CD14-positive monocyte (primary cell): Measurements from ENCODE around the gene SCMH1. TPM values are rescaled to one million over a fixed set of nuclear protein-coding genes. Genes with fewer than 3 reads are reported as not detected.

Experiments
- DNase-seq, 3 donors: peaks; one replicate each; pipeline ENCODE4 v3.0.0-alpha.2; 2011 to 2022
- H2AFZ ChIP-seq: 2 replicates; pipeline ENCODE4 v1.6.0; 2012; ENCODE audit warnings: mild to moderate bottlenecking, low read depth, low read length, inconsistent platforms; ENCODE audit not compliant: insufficient read depth, poor library complexity, severe bottlenecking
- H3K27ac ChIP-seq, 2 donors: 1 replicate in 1 of 2; 2 replicates in 1 of 2; pipeline ENCODE4 v1.5.1; 2012 to 2013; ENCODE audit warnings: low read length in 2 of 2, control low read depth in 1 of 2, inconsistent platforms in 1 of 2, low read depth in 1 of 2, mild to moderate bottlenecking in 1 of 2
- H3K27me3 ChIP-seq, 2 donors: one replicate each; pipeline versions ENCODE4 v1.6.0 to v1.6.1; 2011 to 2013; ENCODE audit warnings: low read length in 2 of 2; ENCODE audit not compliant: control insufficient read depth in 2 of 2, insufficient read depth in 2 of 2
- H3K36me3 ChIP-seq, 2 donors: replicated peaks in 1 of 2; 1 replicate in 1 of 2; 2 replicates in 1 of 2; pipeline versions ENCODE4 v1.5.1 to v1.6.1; 2012 to 2013; ENCODE audit warnings: low read length in 2 of 2, control low read depth in 1 of 2, inconsistent platforms in 1 of 2, mild to moderate bottlenecking in 1 of 2; ENCODE audit not compliant: insufficient read depth in 2 of 2, control insufficient read depth in 1 of 2
- H3K4me1 ChIP-seq, 2 donors: 1 replicate in 1 of 2; 2 replicates in 1 of 2; pipeline versions ENCODE4 v1.5.1 to v1.6.1; 2012 to 2013; ENCODE audit warnings: low read length in 2 of 2, control low read depth in 1 of 2, inconsistent platforms in 1 of 2, mild to moderate bottlenecking in 1 of 2, moderate library complexity in 1 of 2; ENCODE audit not compliant: insufficient read depth in 2 of 2, control insufficient read depth in 1 of 2
- H3K4me2 ChIP-seq: replicated peaks from 2 replicates; pipeline ENCODE3; 2012; ENCODE audit warnings: low read length, moderate library complexity, mild to moderate bottlenecking; ENCODE audit not compliant: poor library complexity, severe bottlenecking; ENCODE audit errors: extremely low read depth
- H3K4me3 ChIP-seq, 3 experiments: fragments of 200-600 bp in 1 of 3; sonication (generic) in 1 of 3; replicated peaks in 1 of 3; 1 replicate in 2 of 3; 2 replicates in 1 of 3; pipeline ENCODE4 v1.5.1; 2011 to 2013; ENCODE audit warnings: low read length in 3 of 3, mild to moderate bottlenecking in 3 of 3, control low read depth in 2 of 3, low read depth in 2 of 3, inconsistent platforms in 1 of 3, moderate library complexity in 1 of 3
- H3K79me2 ChIP-seq: 2 replicates; pipeline ENCODE4 v1.6.0; 2012; ENCODE audit warnings: mild to moderate bottlenecking, control low read depth, inconsistent platforms, low read length, moderate library complexity; ENCODE audit not compliant: insufficient read depth
- H3K9ac ChIP-seq: 2 replicates; pipeline ENCODE4 v1.6.0; 2017; ENCODE audit warnings: low read length, mild to moderate bottlenecking; ENCODE audit not compliant: insufficient read depth, poor library complexity, severe bottlenecking
- H3K9me3 ChIP-seq, 2 donors: replicated peaks in 1 of 2; 1 replicate in 1 of 2; 2 replicates in 1 of 2; pipeline versions ENCODE4 v1.5.1 to v1.6.1; 2012 to 2013; ENCODE audit warnings: low read length in 2 of 2, control low read depth in 1 of 2; ENCODE audit not compliant: control insufficient read depth in 1 of 2, insufficient read depth in 1 of 2
- H4K20me1 ChIP-seq: 2 replicates; pipeline ENCODE4 v1.6.0; 2012; ENCODE audit warnings: mild to moderate bottlenecking, low read length, control low read depth, moderate library complexity; ENCODE audit not compliant: insufficient read depth
- H3K27ac Mint-ChIP-seq, 7 donors: one replicate each; pipeline ENCODE4 v1.8.0; 2020; ENCODE audit warnings: mild to moderate bottlenecking in 7 of 7, mixed read lengths in 7 of 7, moderate library complexity in 6 of 7, inconsistent platforms in 2 of 7
- H3K27me3 Mint-ChIP-seq, 3 donors: one replicate each; pipeline ENCODE4 v1.8.0; 2021 to 2022; ENCODE audit warnings: low read depth in 3 of 3, mild to moderate bottlenecking in 3 of 3, mixed read lengths in 3 of 3, moderate library complexity in 3 of 3, inconsistent platforms in 1 of 3
- H3K36me3 Mint-ChIP-seq, 2 donors: one replicate each; pipeline ENCODE4 v1.8.0; 2020; ENCODE audit warnings: mixed read lengths in 2 of 2, inconsistent platforms in 1 of 2, mild to moderate bottlenecking in 1 of 2
- H3K4me1 Mint-ChIP-seq: one replicate; pipeline ENCODE4 v1.8.0; 2020; ENCODE audit warnings: mild to moderate bottlenecking, mixed read lengths
- H3K4me3 Mint-ChIP-seq, 2 donors: one replicate each; pipeline ENCODE4 v1.8.0; 2020; ENCODE audit warnings: mild to moderate bottlenecking in 2 of 2, mixed read lengths in 2 of 2, moderate library complexity in 1 of 2
- H3K9me3 Mint-ChIP-seq, 7 donors: one replicate each; pipeline ENCODE4 v1.8.0; 2020 to 2022; ENCODE audit warnings: mixed read lengths in 7 of 7, mild to moderate bottlenecking in 6 of 7, moderate library complexity in 6 of 7, inconsistent platforms in 2 of 7
- CTCF ChIP-seq: fragments of 200-600 bp; IDR thresholded peaks from one replicate; pipeline ENCODE4 v1.8.0; 2022; ENCODE audit warnings: antibody characterized with exemption, mild to moderate bottlenecking
- WGBS: methylation state at CpG from one replicate; pipeline ENCODE4 v1.1.5; 2013; ENCODE audit warnings: missing lambda C conversion rate; ENCODE audit not compliant: insufficient coverage; 5-methylcytosine and 5-hydroxymethylcytosine counted together
- intact Hi-C, 2 donors: fragments of 100-400 bp; cut with micrococcal nuclease; formaldehyde crosslinking; loops; one replicate each; pipeline versions ENCODE4 v1.15.0 to v1.15.1; 2023
- polyA plus RNA-seq, 3 donors: library from polyadenylated mRNA; depleted of rRNA in 1 of 3; unstranded in 2 of 3; stranded (reverse) in 1 of 3; fragments of 300-500 nt in 2 of 3; fragments of >200 nt in 1 of 3; fragmentation: Illumina TruSeq in 2 of 3; gene quantifications; 1 replicate in 2 of 3; 2 replicates in 1 of 3; pipeline ENCODE4 v1.2.3, GENCODE V29; 2012 to 2021

SCMH1 gene
- polyA plus RNA-seq, 3 donors: 0.66 to 12.7 (median 0.74) TPM

GRCh38 chr1:41222496-41222895 lies 19.6 kb downstream of the SCMH1 start:
- Mint-ChIP-seq H3K9me3 (peaks cover 13 to 19% (median 16%) of the 10 kb centered on the region in 7 donors), H3K27ac (peak overlapping the region in 2 of 7 donors; percentile 46 to 57), H3K36me3 (peaks cover 11 to 25% of the 10 kb centered on the region in 2 donors), H3K27me3 (no peaks in the 10 kb centered on the region), H3K4me3 (peak overlapping the region in 1 of 2 donors; percentile 60), H3K4me1 (peaks cover 17% of the 10 kb centered on the region)
- WGBS: no CpG with 5 or more reads among the region's 2 CpGs
- H3K27ac ChIP-seq: no peak overlapping the region
- H3K9ac ChIP-seq: no peak overlapping the region
- intact Hi-C loops: no loop called here
- TF ChIP-seq CTCF: no peak
- H2AFZ ChIP-seq: no peak overlapping the region
- H3K4me3 ChIP-seq: peak overlapping the region in 1 of 3 experiments; percentile 47
- no peaks in the 10 kb centered on the region for H3K27me3 ChIP-seq
- peaks cover 3 to 5% of the 10 kb centered on the region in 2 donors for H3K4me1 ChIP-seq
- peaks cover 12 to 16% of the 10 kb centered on the region in 2 donors for H3K9me3 ChIP-seq
- no peaks in the 10 kb centered on the region for H4K20me1 ChIP-seq
- peak in 2 of 3 donors; percentile 6 to 10 for DNase-seq
- peak overlapping the region; percentile 24 for H3K4me2 ChIP-seq
- H3K36me3 ChIP-seq: peaks cover 0 to 12% of the 10 kb centered on the region in 2 donors
- peaks cover 80% of the 10 kb centered on the region for H3K79me2 ChIP-seq

GRCh38 chr1:41221995-41222394 lies 20.1 kb downstream of the SCMH1 start:
- Histone ChIP-seq H3K4me3 (no peak overlapping the region), H3K36me3 (peaks cover 0 to 12% of the 10 kb centered on the region in 2 donors), H3K4me1 (peaks cover 3 to 5% of the 10 kb centered on the region in 2 donors), H4K20me1 (no peaks in the 10 kb centered on the region), H3K27me3 (no peaks in the 10 kb centered on the region), H3K4me2 (peak overlapping the region; percentile 24), H3K79me2 (peaks cover 77% of the 10 kb centered on the region), H3K27ac (no peak overlapping the region), H3K9me3 (peaks cover 12 to 17% of the 10 kb centered on the region in 2 donors), H2AFZ (no peak overlapping the region), H3K9ac (no peak overlapping the region)
- H3K36me3 Mint-ChIP-seq: peaks cover 13 to 26% of the 10 kb centered on the region in 2 donors
- no peak for DNase-seq
- intact Hi-C loops: no loop called here
- H3K27ac Mint-ChIP-seq: peak overlapping the region in 1 of 7 donors; percentile 30
- H3K4me3 Mint-ChIP-seq: no peak overlapping the region
- H3K9me3 Mint-ChIP-seq: peaks cover 13 to 22% (median 16%) of the 10 kb centered on the region in 7 donors
- no peaks in the 10 kb centered on the region for H3K27me3 Mint-ChIP-seq
- TF ChIP-seq CTCF: no peak
- H3K4me1 Mint-ChIP-seq: peaks cover 16% of the 10 kb centered on the region
